SK-N-SH treated with all-trans-retinoic acid at 6 μM for 48 hours (cell line): ENCODE results near the gene DEFB129.

Experiments
- ATAC-seq: fragments of 200-7000 bp; cut with Tn5 transposase; 3 replicates; pipeline ENCODE4 v1.9.1; 2020; ENCODE audit warnings: mild to moderate bottlenecking, moderate library complexity
- ARNTL ChIP-seq: fragments of 450-650 bp; formaldehyde crosslinking; IDR thresholded peaks from 2 replicates; pipeline ENCODE4 v1.5.0; 2020; ENCODE audit warnings: low read depth, mild to moderate bottlenecking, moderate library complexity, borderline replicate concordance
- BACH2 ChIP-seq: fragments of 250-450 bp; sonication (Bioruptor Pico); IDR thresholded peaks from 2 replicates; pipeline ENCODE4 v1.9.0; 2021; ENCODE audit warnings: mild to moderate bottlenecking, borderline replicate concordance
- CREB5 ChIP-seq: fragments of 250-450 bp; sonication (Bioruptor Pico); IDR thresholded peaks from 2 replicates; pipeline ENCODE4 v1.5.1; 2020; ENCODE audit warnings: low read depth, mild to moderate bottlenecking, moderate library complexity
- CSDC2 ChIP-seq: fragments of 250-450 bp; sonication (Bioruptor Pico); IDR thresholded peaks from 2 replicates; pipeline ENCODE4 v1.5.0; 2020; ENCODE audit warnings: mild to moderate bottlenecking, moderate library complexity
- CSRNP3 ChIP-seq: fragments of 250-450 bp; sonication (Bioruptor Pico); IDR thresholded peaks from 2 replicates; pipeline ENCODE4 v1.5.1; 2021; ENCODE audit warnings: mild to moderate bottlenecking, moderate library complexity
- ESRRG ChIP-seq: fragments of 250-450 bp; sonication (Bioruptor Pico); IDR thresholded peaks from 2 replicates; pipeline ENCODE4 v1.6.1; 2021; ENCODE audit warnings: mild to moderate bottlenecking
- GLIS3 ChIP-seq: fragments of 250-450 bp; sonication (Bioruptor Pico); IDR thresholded peaks from 2 replicates; pipeline ENCODE4 v1.5.0; 2020; ENCODE audit warnings: mild to moderate bottlenecking, moderate library complexity
- OSR1 ChIP-seq: fragments of 250-450 bp; sonication (Bioruptor Pico); IDR thresholded peaks from 2 replicates; pipeline ENCODE4 v1.8.0; 2022; ENCODE audit warnings: moderate library complexity, mild to moderate bottlenecking, inconsistent platforms
- PATZ1 ChIP-seq: fragments of 250-450 bp; sonication (Bioruptor Pico); IDR thresholded peaks from 2 replicates; pipeline ENCODE4 v1.8.0; 2020; ENCODE audit warnings: mild to moderate bottlenecking, moderate library complexity, borderline replicate concordance
- POU6F1 ChIP-seq: fragments of 250-450 bp; sonication (Bioruptor Pico); IDR thresholded peaks from 2 replicates; pipeline ENCODE4 v1.8.0; 2021; ENCODE audit warnings: low read depth, mild to moderate bottlenecking, moderate library complexity, borderline replicate concordance
- PPARA ChIP-seq: fragments of 250-450 bp; sonication (Bioruptor Pico); IDR thresholded peaks from 2 replicates; pipeline ENCODE4 v1.5.0; 2020; ENCODE audit warnings: mild to moderate bottlenecking, borderline replicate concordance
- RARB ChIP-seq: fragments of 250-450 bp; sonication (Bioruptor Pico); IDR thresholded peaks from 2 replicates; pipeline ENCODE4 v1.8.0; 2021; ENCODE audit warnings: mild to moderate bottlenecking, moderate library complexity
- SNAI2 ChIP-seq: fragments of 250-450 bp; sonication (Bioruptor Pico); IDR thresholded peaks from 2 replicates; pipeline ENCODE4 v1.5.0; 2020; ENCODE audit warnings: mild to moderate bottlenecking, moderate library complexity
- TCF4 ChIP-seq: fragments of 250-450 bp; sonication (Bioruptor Pico); IDR thresholded peaks from 2 replicates; pipeline ENCODE4 v1.8.0; 2021; ENCODE audit warnings: mild to moderate bottlenecking, moderate library complexity, borderline replicate concordance
- TOX ChIP-seq: fragments of 250-450 bp; sonication (Bioruptor Pico); IDR thresholded peaks from 2 replicates; pipeline ENCODE4 v1.8.0; 2021; ENCODE audit warnings: mild to moderate bottlenecking, moderate library complexity, borderline replicate concordance
- TSHZ2 ChIP-seq: fragments of 250-450 bp; sonication (Bioruptor Pico); IDR thresholded peaks from 2 replicates; pipeline ENCODE4 v1.5.0; 2020; ENCODE audit warnings: mild to moderate bottlenecking, moderate library complexity
- ZC3H10 ChIP-seq: fragments of 250-450 bp; sonication (Bioruptor Pico); IDR thresholded peaks from 2 replicates; pipeline ENCODE4 v1.5.1; 2021; ENCODE audit warnings: mild to moderate bottlenecking, moderate library complexity
- ZFP3 ChIP-seq: fragments of 250-450 bp; sonication (Bioruptor Pico); IDR thresholded peaks from 2 replicates; pipeline ENCODE4 v1.5.0; 2020; ENCODE audit warnings: mild to moderate bottlenecking, moderate library complexity
- ZFP30 ChIP-seq: fragments of 450-650 bp; formaldehyde crosslinking; IDR thresholded peaks from 2 replicates; pipeline ENCODE4 v1.5.0; 2022; ENCODE audit warnings: mild to moderate bottlenecking, moderate library complexity
- ZNF565 ChIP-seq: fragments of 450-650 bp; formaldehyde crosslinking; conservative IDR thresholded peaks from 2 replicates; pipeline ENCODE4 v1.5.0; 2020; ENCODE audit warnings: low read depth, mild to moderate bottlenecking, moderate library complexity
- ZNF70 ChIP-seq: fragments of 450-650 bp; formaldehyde crosslinking; IDR thresholded peaks from 2 replicates; pipeline ENCODE4 v1.5.0; 2020; ENCODE audit warnings: mild to moderate bottlenecking, moderate library complexity
- ZNF8 ChIP-seq: fragments of 450-650 bp; formaldehyde crosslinking; IDR thresholded peaks from 2 replicates; pipeline ENCODE4 v1.5.0; 2020; ENCODE audit warnings: mild to moderate bottlenecking, moderate library complexity

The DEFB129 gene

GRCh38 chr20:242905-243304 is 15.8 kb downstream of the DEFB129 start:
- TF ChIP-seq ZC3H10 (CRISPR knock-in tag) (no peak), PATZ1 (no peak), CREB5 (CRISPR knock-in tag) (no peak), BACH2 (CRISPR knock-in tag) (no peak), PPARA (CRISPR knock-in tag) (no peak), CSDC2 (CRISPR knock-in tag) (no peak), ESRRG (CRISPR knock-in tag) (no peak), SNAI2 (no peak), TSHZ2 (no peak), ZNF70 (CRISPR knock-in tag) (no peak), CSRNP3 (CRISPR knock-in tag) (no peak), ZFP3 (CRISPR knock-in tag) (no peak), OSR1 (CRISPR knock-in tag) (no peak), GLIS3 (CRISPR knock-in tag) (no peak), ZNF8 (no peak), ZNF565 (CRISPR knock-in tag) (no peak), ARNTL (CRISPR knock-in tag) (no peak), RARB (CRISPR knock-in tag) (no peak), TCF4 (CRISPR knock-in tag) (no peak)
- no peak for ATAC-seq

GRCh38 chr20:251354-251753 is 24.3 kb downstream of the DEFB129 start:
- ATAC-seq, result no peak
- TF ChIP-seq ZNF8, result no peak
- TF ChIP-seq RARB (CRISPR knock-in tag), result no peak
- no peak for TF ChIP-seq ZFP3 (CRISPR knock-in tag)
- no peak for TF ChIP-seq ZFP30 (CRISPR knock-in tag)
- no peak for TF ChIP-seq ESRRG (CRISPR knock-in tag)
- no peak for TF ChIP-seq TCF4 (CRISPR knock-in tag)
- no peak for TF ChIP-seq CREB5 (CRISPR knock-in tag)
- no peak for TF ChIP-seq ZNF70 (CRISPR knock-in tag)
- no peak for TF ChIP-seq TSHZ2
- TF ChIP-seq OSR1 (CRISPR knock-in tag), result no peak
- TF ChIP-seq ZNF565 (CRISPR knock-in tag), result no peak
- TF ChIP-seq POU6F1 (CRISPR knock-in tag), result no peak
- no peak for TF ChIP-seq CSDC2 (CRISPR knock-in tag)
- no peak for TF ChIP-seq CSRNP3 (CRISPR knock-in tag)
- no peak for TF ChIP-seq TOX
- TF ChIP-seq PPARA (CRISPR knock-in tag), result no peak
